Trophoblast cell (in vitro differentiated cells and primary cell): ENCODE results near the gene TLCD1. TPM values are rescaled to one million over a fixed set of nuclear protein-coding genes. Genes with fewer than 3 reads are reported as not detected.

Source experiments
- DNase-seq, 2 donors: peaks; one replicate each; pipeline ENCODE4 v3.0.0-alpha.2; 2016
- H2AFZ ChIP-seq: 2 replicates; pipeline ENCODE4 v1.6.1; 2013; ENCODE audit warnings: low read length, moderate library complexity, mild to moderate bottlenecking; ENCODE audit not compliant: insufficient read depth, poor library complexity
- H2AK5ac ChIP-seq: 2 replicates; pipeline ENCODE4 v1.6.1; 2013; ENCODE audit warnings: mild to moderate bottlenecking, low read length
- H2BK120ac ChIP-seq: 2 replicates; pipeline ENCODE4 v1.6.1; 2013; ENCODE audit warnings: low read length, mild to moderate bottlenecking, moderate library complexity; ENCODE audit not compliant: insufficient read depth, poor library complexity
- H2BK12ac ChIP-seq: 2 replicates; pipeline ENCODE4 v1.6.1; 2013; ENCODE audit warnings: mild to moderate bottlenecking, low read length, moderate library complexity
- H2BK5ac ChIP-seq: 2 replicates; pipeline ENCODE4 v1.6.1; 2013; ENCODE audit warnings: low read length, low read depth, moderate library complexity, mild to moderate bottlenecking; ENCODE audit not compliant: poor library complexity
- H3K14ac ChIP-seq: 2 replicates; pipeline ENCODE4 v1.6.1; 2013; ENCODE audit warnings: mild to moderate bottlenecking, low read length
- H3K18ac ChIP-seq: 2 replicates; pipeline ENCODE4 v1.6.1; 2013; ENCODE audit warnings: mild to moderate bottlenecking, low read length
- H3K23ac ChIP-seq: 2 replicates; pipeline ENCODE4 v1.6.1; 2013; ENCODE audit warnings: low read length
- H3K27ac ChIP-seq: 2 replicates; pipeline ENCODE4 v1.5.1; 2013; ENCODE audit warnings: low read depth, mild to moderate bottlenecking, inconsistent platforms, low read length, moderate library complexity
- H3K27me3 ChIP-seq: 2 replicates; pipeline ENCODE4 v1.6.1; 2013; ENCODE audit warnings: inconsistent platforms, mild to moderate bottlenecking, low read length, moderate library complexity; ENCODE audit not compliant: insufficient read depth
- H3K36me3 ChIP-seq, 2 experiments: 1 replicate in 1 of 2; 2 replicates in 1 of 2; pipeline ENCODE4 v1.6.1; 2013; ENCODE audit warnings: low read length in 2 of 2, mild to moderate bottlenecking in 2 of 2, moderate library complexity in 1 of 2; ENCODE audit not compliant: insufficient read depth in 2 of 2, control insufficient read depth in 1 of 2
- H3K4ac ChIP-seq: 2 replicates; pipeline ENCODE4 v1.6.1; 2013; ENCODE audit warnings: low read depth, mild to moderate bottlenecking, low read length, moderate library complexity
- H3K4me1 ChIP-seq, 2 experiments: 1 replicate in 1 of 2; 2 replicates in 1 of 2; pipeline ENCODE4 v1.6.1; 2013; ENCODE audit warnings: low read length in 2 of 2, mild to moderate bottlenecking in 2 of 2, moderate library complexity in 1 of 2; ENCODE audit not compliant: insufficient read depth in 2 of 2, control insufficient read depth in 1 of 2
- H3K4me2 ChIP-seq: 2 replicates; pipeline ENCODE4 v1.6.1; 2013; ENCODE audit warnings: inconsistent platforms, mild to moderate bottlenecking, low read length, moderate library complexity
- H3K4me3 ChIP-seq: 2 replicates; pipeline ENCODE4 v1.5.1; 2013; ENCODE audit warnings: mild to moderate bottlenecking, low read depth, low read length, inconsistent platforms
- H3K79me1 ChIP-seq: one replicate; pipeline ENCODE4 v1.6.1; 2013; ENCODE audit warnings: low read length
- H3K79me2 ChIP-seq: 2 replicates; pipeline ENCODE4 v1.6.1; 2013; ENCODE audit warnings: low read length, mild to moderate bottlenecking; ENCODE audit not compliant: control insufficient read depth, insufficient read depth, poor library complexity
- H3K9ac ChIP-seq: 2 replicates; pipeline ENCODE4 v1.6.1; 2013; ENCODE audit warnings: mild to moderate bottlenecking, low read length
- H3K9me3 ChIP-seq: 2 replicates; pipeline ENCODE4 v1.6.1; 2013; ENCODE audit warnings: low read depth, mild to moderate bottlenecking, control low read depth, inconsistent platforms, low read length; ENCODE audit not compliant: insufficient read depth
- H4K12ac ChIP-seq: 2 replicates; pipeline ENCODE4 v1.6.1; 2013; ENCODE audit warnings: low read depth, mild to moderate bottlenecking, low read length, moderate library complexity
- H4K8ac ChIP-seq: 2 replicates; pipeline ENCODE4 v1.6.1; 2013; ENCODE audit warnings: low read depth, mild to moderate bottlenecking, low read length, moderate library complexity
- H4K91ac ChIP-seq: one replicate; pipeline ENCODE4 v1.6.1; 2013; ENCODE audit warnings: low read depth, mild to moderate bottlenecking, low read length, moderate library complexity
- WGBS: extraction: QIAGEN DNeasy Blood & Tissue Kit; methylation state at CpG from one replicate; pipeline ENCODE4 v1.1.7; 2013; ENCODE audit warnings: missing lambda C conversion rate; ENCODE audit not compliant: insufficient read length, insufficient coverage; ENCODE audit errors: extremely low coverage; 5-methylcytosine and 5-hydroxymethylcytosine counted together
- polyA plus RNA-seq: library from polyadenylated mRNA; stranded (reverse); fragments of 200-250 nt; gene quantifications from 2 replicates; pipeline ENCODE4 v1.2.3, GENCODE V29; 2013

Gene TLCD1
- polyA plus RNA-seq, result 29.4 and 32.8 TPM in 2 replicates

- Histone ChIP-seq H3K27ac (peak within 1 kb of the TSS; percentile 91), H3K9ac (peak within 1 kb of the TSS; percentile 89), H4K91ac (peak within 1 kb of the TSS; percentile 95), H2BK12ac (peak within 1 kb of the TSS; percentile 55), H2AK5ac (peak within 1 kb of the TSS; percentile 87), H3K4me2 (peak within 1 kb of the TSS; percentile 94), H4K12ac (peak within 1 kb of the TSS; percentile 92), H2AFZ (peak within 1 kb of the TSS; percentile 77), H3K4ac (peak within 1 kb of the TSS; percentile 77), H3K4me3 (peak within 1 kb of the TSS; percentile 81), H3K27me3 (no peaks in the 10 kb centered on the region), H3K18ac (peak within 1 kb of the TSS; percentile 97), H3K79me2 (peaks cover 13% of the 10 kb centered on the region), H4K8ac (peak within 1 kb of the TSS; percentile 98), H3K79me1 (peaks cover 28% of the 10 kb centered on the region), H2BK120ac (peak within 1 kb of the TSS; percentile 92), H3K14ac (peak within 1 kb of the TSS; percentile 96), H3K9me3 (no peaks in the 10 kb centered on the region), H3K36me3 (peaks cover 22 to 31% of the 10 kb centered on the region in 2 experiments), H3K4me1 (peaks cover 16 to 17% of the 10 kb centered on the region in 2 experiments), H2BK5ac (peak within 1 kb of the TSS; percentile 95), H3K23ac (no peak within 1 kb of the TSS)
- peak in 1 of 2 donors; percentile 77 for DNase-seq
- WGBS, result no CpG with 5 or more reads among the region's 49 CpGs
Observed at GRCh38 chr17:28726226-28726626, at the start of gene TLCD1. Gene TLCD1, minus strand, starts transcription at chr17:28726233. Its CDS starts 136 bp downstream, at chr17:28726097.

- no peak overlapping the region for H3K4me3 ChIP-seq
- H3K27me3 ChIP-seq, result no peaks in the 10 kb centered on the region
- no peaks in the 10 kb centered on the region for H3K36me3 ChIP-seq
- no peak overlapping the region for H2AFZ ChIP-seq
- no peak overlapping the region for H2BK120ac ChIP-seq
- H3K18ac ChIP-seq, result no peak overlapping the region
- DNase-seq, result no peak
- H3K4ac ChIP-seq, result no peak overlapping the region
- H3K79me2 ChIP-seq, result no peaks in the 10 kb centered on the region
- no CpG with 5 or more reads among the region's 3 CpGs for WGBS
- H3K23ac ChIP-seq, result no peak overlapping the region
- no peak overlapping the region for H4K12ac ChIP-seq
- no peak overlapping the region for H2BK5ac ChIP-seq
- no peak overlapping the region for H3K27ac ChIP-seq
- H3K4me1 ChIP-seq, result no peaks in the 10 kb centered on the region
- no peak overlapping the region for H2BK12ac ChIP-seq
- H2AK5ac ChIP-seq, result no peak overlapping the region
- no peak overlapping the region for H4K91ac ChIP-seq
- H4K8ac ChIP-seq, result no peak overlapping the region
- no peaks in the 10 kb centered on the region for H3K9me3 ChIP-seq
- no peak overlapping the region for H3K4me2 ChIP-seq
- H3K79me1 ChIP-seq, result no peaks in the 10 kb centered on the region
- H3K14ac ChIP-seq, result no peak overlapping the region
- H3K9ac ChIP-seq, result no peak overlapping the region
Observed at GRCh38 chr17:28774206-28774605, 48.2 kb upstream of the TLCD1 start.

- Histone ChIP-seq H4K12ac (no peak overlapping the region), H3K9me3 (no peaks in the 10 kb centered on the region), H3K14ac (no peak overlapping the region), H2AK5ac (no peak overlapping the region), H3K79me2 (no peaks in the 10 kb centered on the region), H3K9ac (no peak overlapping the region), H3K4me2 (no peak overlapping the region), H3K23ac (no peak overlapping the region), H2AFZ (no peak overlapping the region), H3K27ac (no peak overlapping the region), H3K36me3 (no peaks in the 10 kb centered on the region), H3K18ac (no peak overlapping the region), H2BK12ac (no peak overlapping the region), H2BK5ac (no peak overlapping the region), H3K79me1 (no peaks in the 10 kb centered on the region), H3K27me3 (no peaks in the 10 kb centered on the region), H4K8ac (no peak overlapping the region), H4K91ac (no peak overlapping the region), H3K4me1 (no peaks in the 10 kb centered on the region), H3K4me3 (no peak overlapping the region), H3K4ac (no peak overlapping the region), H2BK120ac (no peak overlapping the region)
- peak; percentile 55 to 78 for DNase-seq
- no CpG with 5 or more reads among the region's 6 CpGs for WGBS
Observed at GRCh38 chr17:28773736-28774135, 47.7 kb upstream of the TLCD1 start.

- Histone ChIP-seq H2AFZ (no peak overlapping the region), H3K9me3 (no peaks in the 10 kb centered on the region), H3K79me1 (no peaks in the 10 kb centered on the region), H3K27ac (no peak overlapping the region), H2BK12ac (no peak overlapping the region), H3K36me3 (peaks cover 4 to 26% of the 10 kb centered on the region in 2 experiments), H3K9ac (no peak overlapping the region), H4K12ac (no peak overlapping the region), H3K23ac (no peak overlapping the region), H3K18ac (no peak overlapping the region), H3K4me2 (no peak overlapping the region), H3K4me3 (no peak overlapping the region), H4K8ac (no peak overlapping the region), H2AK5ac (no peak overlapping the region), H3K79me2 (no peaks in the 10 kb centered on the region), H3K14ac (no peak overlapping the region), H3K27me3 (no peaks in the 10 kb centered on the region), H4K91ac (no peak overlapping the region), H2BK5ac (no peak overlapping the region), H3K4ac (no peak overlapping the region), H2BK120ac (no peak overlapping the region), H3K4me1 (no peaks in the 10 kb centered on the region)
- no peak for DNase-seq
- no CpG with 5 or more reads among the region's 4 CpGs for WGBS
Observed at GRCh38 chr17:28765038-28765437, 39.0 kb upstream of the TLCD1 start.
